GM19043 (cell line): ENCODE results near the gene P2RX5.

ENCODE experiments used
- ATAC-seq: cut with Tn5 transposase; IDR thresholded peaks from one replicate; pipeline ENCODE4 v1.9.1; 2021; ENCODE audit warnings: low read depth; ENCODE audit not compliant: unreplicated experiment

P2RX5 gene

DNA sequence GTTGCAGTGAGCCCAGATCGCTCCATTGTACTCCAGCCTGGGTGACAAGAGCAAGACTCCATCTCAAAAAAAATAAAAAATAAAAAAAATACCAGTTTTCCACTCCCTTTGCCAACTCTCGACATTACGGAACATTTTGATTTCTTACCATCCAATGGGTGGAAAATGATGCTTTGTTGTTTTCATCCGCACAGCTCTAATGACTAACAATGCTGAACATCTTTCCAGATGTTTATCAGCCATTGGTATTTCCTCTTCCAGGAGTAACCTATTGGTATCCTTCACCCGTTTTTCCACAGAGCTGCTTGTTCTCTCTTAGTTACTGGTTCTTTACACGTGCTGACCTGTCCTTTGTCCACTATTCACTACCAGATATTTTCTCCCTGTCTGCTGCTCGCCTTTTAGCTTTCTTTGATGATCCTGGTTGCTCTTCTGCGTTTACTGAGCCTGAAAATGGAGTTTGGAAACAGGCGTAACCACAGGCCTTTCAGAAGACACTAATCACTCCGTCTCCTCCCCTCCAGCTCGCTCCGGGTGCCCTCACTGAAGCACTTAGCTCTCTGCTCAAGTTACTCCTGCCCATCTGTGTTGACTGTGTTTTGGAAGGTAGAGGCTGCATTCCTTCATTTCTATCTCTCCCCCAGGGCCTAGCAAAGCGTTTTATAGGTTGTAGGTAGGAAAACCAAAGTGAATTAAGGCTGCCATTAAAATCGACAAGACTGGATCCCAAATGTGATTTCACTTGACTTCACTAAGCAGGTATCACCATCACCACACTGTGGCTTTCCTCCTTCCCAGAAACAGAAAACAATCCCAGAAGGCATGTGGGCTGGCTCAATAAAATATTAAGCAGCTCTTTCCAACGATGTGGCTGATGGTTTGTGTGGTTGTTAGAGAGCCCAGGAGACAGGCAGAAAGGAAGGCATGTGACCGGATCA, 68.9 kb downstream of the P2RX5 start:
- ATAC-seq, result no peak
